OCI-LY7 (cell line): ENCODE results near the gene NOX3.

Experiments used
- CTCF ChIP-seq: fragments of 200-600 bp; sonication (generic); conservative IDR thresholded peaks from 2 replicates; pipeline ENCODE4 v1.5.1; 2014; ENCODE audit warnings: mild to moderate bottlenecking, antibody characterized with exemption, low read length, moderate library complexity, mixed read lengths
- EZH2phosphoT487 ChIP-seq: fragments of 200-600 bp; sonication (generic); IDR thresholded peaks from 2 replicates; pipeline ENCODE4 v1.6.1; 2018; ENCODE audit warnings: low read depth, borderline replicate concordance, mild to moderate bottlenecking, mixed run types, antibody characterized with exemption, low read length, moderate library complexity, mixed read lengths

- TF ChIP-seq CTCF (no peak), EZH2phosphoT487 (no peak)
These were observed 89.3 kb downstream of the NOX3 start for GRCh38 chr6:155366325-155366724.
